SK-N-SH (cell line): ENCODE measurements around the gene HBZ. TPM values are rescaled to one million over a fixed set of nuclear protein-coding genes. Genes with fewer than 3 reads are reported as not detected.

Experiments used
- CTCF ChIA-PET: fragments of 300-600, 350-600 bp; formaldehyde crosslinking; extraction: SDS; loops from one replicate; lab custom pipeline; 2021; lab: Yijun Ruan, JAX
- POLR2A ChIA-PET: fragments of 350-600 bp; sonication (Branson Sonifier 250); formaldehyde crosslinking; extraction: SDS; loops from one replicate; lab custom pipeline; 2020; ENCODE audit warnings: antibody characterized with exemption, inconsistent platforms; lab: Yijun Ruan, JAX
- DNase-seq: peaks from one replicate; pipeline ENCODE4 v3.0.0; 2012
- H2AFZ ChIP-seq: fragments of 200-600 bp; sonication (generic); 2 replicates; pipeline ENCODE4 v1.8.1; 2016; ENCODE audit warnings: antibody characterized with exemption, mild to moderate bottlenecking, low read depth
- H3F3A ChIP-seq: fragments of 200-600 bp; sonication (generic); replicated peaks from 2 replicates; pipeline ENCODE3; 2016; ENCODE audit warnings: antibody characterized with exemption, mild to moderate bottlenecking; ENCODE audit not compliant: insufficient read depth
- H3K27ac ChIP-seq, 2 experiments: fragments of 200-500 bp in 1 of 2; fragments of 200-600 bp in 1 of 2; sonication (Bioruptor generic) in 1 of 2; sonication (generic), shearing (Covaris generic) in 1 of 2; 2 replicates each; pipeline versions ENCODE4 v1.5.1 to v1.6.1; 2014 to 2016; ENCODE audit warnings: low read depth in 2 of 2, inconsistent platforms in 1 of 2, low read length in 1 of 2, mild to moderate bottlenecking in 1 of 2, mixed read lengths in 1 of 2
- H3K27me3 ChIP-seq: fragments of 200-600 bp; sonication (generic), shearing (Covaris generic); 2 replicates; pipeline ENCODE4 v1.6.1; 2016; ENCODE audit warnings: mixed run types; ENCODE audit not compliant: insufficient read depth
- H3K36me3 ChIP-seq, 2 experiments: fragments of 200-500 bp in 1 of 2; fragments of 200-600 bp in 1 of 2; sonication (Bioruptor generic) in 1 of 2; sonication (generic) in 1 of 2; replicated peaks in 1 of 2; 2 replicates each; pipeline versions ENCODE3 to v1.5.1; 2014 to 2016; ENCODE audit warnings: low read length in 1 of 2, mild to moderate bottlenecking in 1 of 2; ENCODE audit not compliant: insufficient read depth in 2 of 2, control insufficient read depth in 1 of 2
- H3K4me1 ChIP-seq, 2 experiments: fragments of 200-500 bp in 1 of 2; fragments of 200-600 bp in 1 of 2; sonication (Bioruptor generic) in 1 of 2; sonication (generic), shearing (Covaris generic) in 1 of 2; 2 replicates each; pipeline versions ENCODE4 v1.5.1 to v1.6.1; 2014 to 2016; ENCODE audit warnings: low read depth in 1 of 2, low read length in 1 of 2, mixed run types in 1 of 2; ENCODE audit not compliant: insufficient read depth in 2 of 2, control insufficient read depth in 1 of 2
- H3K4me2 ChIP-seq: fragments of 200-600 bp; sonication (generic), shearing (Covaris generic); 2 replicates; pipeline ENCODE4 v1.6.1; 2017; ENCODE audit warnings: mixed run types
- H3K4me3 ChIP-seq, 2 experiments: fragments of 200-500 bp in 1 of 2; fragments of 200-600 bp in 1 of 2; sonication (Bioruptor generic) in 1 of 2; sonication (generic), shearing (Covaris generic) in 1 of 2; 2 replicates each; pipeline versions ENCODE4 v1.5.1 to v1.8.1; 2014 to 2016; ENCODE audit warnings: low read depth in 2 of 2, inconsistent platforms in 1 of 2, low read length in 1 of 2, mild to moderate bottlenecking in 1 of 2, mixed read lengths in 1 of 2, moderate library complexity in 1 of 2
- H3K79me2 ChIP-seq: fragments of 200-600 bp; sonication (generic); 2 replicates; pipeline ENCODE4 v1.8.1; 2017; ENCODE audit warnings: mild to moderate bottlenecking; ENCODE audit not compliant: insufficient read depth
- H3K9ac ChIP-seq: fragments of 200-600 bp; sonication (generic); 2 replicates; pipeline ENCODE4 v1.6.1; 2017; ENCODE audit warnings: mixed run types
- H3K9me2 ChIP-seq: fragments of 200-600 bp; sonication (generic); 2 replicates; pipeline ENCODE4 v1.6.1; 2017; ENCODE audit warnings: mixed run types
- H3K9me3 ChIP-seq: fragments of 200-600 bp; sonication (generic); 2 replicates; pipeline ENCODE4 v1.6.1; 2017; ENCODE audit warnings: mixed run types, mild to moderate bottlenecking, moderate library complexity
- H4K20me1 ChIP-seq: fragments of 200-600 bp; sonication (generic); 2 replicates; pipeline ENCODE4 v1.6.1; 2017; ENCODE audit warnings: mild to moderate bottlenecking, mixed run types; ENCODE audit not compliant: insufficient read depth
- CHD2 ChIP-seq: fragments of 150-350 bp; IDR thresholded peaks from 2 replicates; pipeline ENCODE4 v1.6.1; 2018; ENCODE audit warnings: low read length; ENCODE audit not compliant: partially characterized antibody
- EP300 ChIP-seq, 2 experiments: IDR thresholded peaks; 2 replicates each; pipeline versions ENCODE4 v1.4.0 to v1.6.1; 2012; ENCODE audit warnings: borderline replicate concordance in 1 of 2, low read depth in 1 of 2, low read length in 1 of 2
- FOSL2 ChIP-seq: IDR thresholded peaks from 2 replicates; pipeline ENCODE4 v1.4.0; 2012; ENCODE audit warnings: low read depth, mild to moderate bottlenecking, moderate library complexity, borderline replicate concordance
- FOXJ3 ChIP-seq: sonication (generic); formaldehyde crosslinking; IDR thresholded peaks from 2 replicates; pipeline ENCODE4 v1.5.1; 2020; ENCODE audit warnings: mild to moderate bottlenecking, missing genetic modification reagents
- FOXM1 ChIP-seq: IDR thresholded peaks from 2 replicates; pipeline ENCODE4 v1.4.0; 2012; ENCODE audit warnings: low read depth, mild to moderate bottlenecking
- GABPA ChIP-seq: IDR thresholded peaks from 2 replicates; pipeline ENCODE4 v1.4.0; 2012; ENCODE audit warnings: low read depth, mild to moderate bottlenecking
- GATA2 ChIP-seq: sonication (generic); formaldehyde crosslinking; IDR thresholded peaks from 2 replicates; pipeline ENCODE4 v1.5.0; 2020; ENCODE audit warnings: mild to moderate bottlenecking, missing genetic modification reagents
- JUND ChIP-seq: IDR thresholded peaks from 2 replicates; pipeline ENCODE4 v1.4.0; 2012
- MXI1 ChIP-seq: IDR thresholded peaks from 2 replicates; pipeline ENCODE4 v1.6.1; 2012; ENCODE audit warnings: mild to moderate bottlenecking, low read depth, low read length, improper control_type of control experiment
- NRF1 ChIP-seq: IDR thresholded peaks from 2 replicates; pipeline ENCODE4 v1.6.1; 2012; ENCODE audit warnings: low read depth, mild to moderate bottlenecking, low read length
- POLR2AphosphoS5 ChIP-seq: IDR thresholded peaks from 2 replicates; pipeline ENCODE4 v1.6.1; 2012; ENCODE audit warnings: low read depth, low read length
- RFX5 ChIP-seq: IDR thresholded peaks from 2 replicates; pipeline ENCODE4 v1.6.1; 2012; ENCODE audit warnings: mild to moderate bottlenecking, improper control_type of control experiment, low read length
- RXRA ChIP-seq: IDR thresholded peaks from 2 replicates; pipeline ENCODE4 v1.4.0; 2012; ENCODE audit warnings: low read depth, mild to moderate bottlenecking, borderline replicate concordance
- TAF1 ChIP-seq: IDR thresholded peaks from 2 replicates; pipeline ENCODE4 v1.6.1; 2012; ENCODE audit warnings: low read depth, mild to moderate bottlenecking, low read length, moderate library complexity, borderline replicate concordance
- TCF12 ChIP-seq: IDR thresholded peaks from 2 replicates; pipeline ENCODE4 v1.4.0; 2012
- YY1 ChIP-seq: IDR thresholded peaks from 2 replicates; pipeline ENCODE4 v1.4.0; 2012; ENCODE audit warnings: low read depth, mild to moderate bottlenecking
- WGBS: methylation state at CpG from one replicate; pipeline ENCODE4 v1.1.6; 2017; ENCODE audit warnings: low lambda C conversion rate; 5-methylcytosine and 5-hydroxymethylcytosine counted together
- polyA plus RNA-seq, 3 experiments: library from polyadenylated mRNA; depleted of rRNA; stranded (reverse); fragments of >200 nt; gene quantifications; 2 replicates each; pipeline ENCODE4 v1.2.3, GENCODE V29; 2012
- TF ChIP-seq, protein P1 (sequence below): IDR thresholded peaks from 2 replicates; pipeline ENCODE4 v1.6.1; 2012; ENCODE audit warnings: mild to moderate bottlenecking, low read depth, low read length, moderate library complexity
- TF ChIP-seq, protein P2 (sequence below): fragments of 150-350 bp; IDR thresholded peaks from 2 replicates; pipeline ENCODE4 v1.6.1; 2016; ENCODE audit warnings: mild to moderate bottlenecking, low read depth, low read length
- TF ChIP-seq, protein P3 (sequence below): IDR thresholded peaks from 2 replicates; pipeline ENCODE4 v1.4.0; 2012; ENCODE audit warnings: low read depth, borderline replicate concordance
- TF ChIP-seq, protein P4 (sequence below): fragments of 150-350 bp; IDR thresholded peaks from 2 replicates; pipeline ENCODE4 v1.6.1; 2017; ENCODE audit warnings: antibody characterized with exemption, low read length, low read depth, borderline replicate concordance

Gene HBZ
- polyA plus RNA-seq, 1 of the 3 experiments (the other 2 are of a cell fraction), result not detected

DNA sequence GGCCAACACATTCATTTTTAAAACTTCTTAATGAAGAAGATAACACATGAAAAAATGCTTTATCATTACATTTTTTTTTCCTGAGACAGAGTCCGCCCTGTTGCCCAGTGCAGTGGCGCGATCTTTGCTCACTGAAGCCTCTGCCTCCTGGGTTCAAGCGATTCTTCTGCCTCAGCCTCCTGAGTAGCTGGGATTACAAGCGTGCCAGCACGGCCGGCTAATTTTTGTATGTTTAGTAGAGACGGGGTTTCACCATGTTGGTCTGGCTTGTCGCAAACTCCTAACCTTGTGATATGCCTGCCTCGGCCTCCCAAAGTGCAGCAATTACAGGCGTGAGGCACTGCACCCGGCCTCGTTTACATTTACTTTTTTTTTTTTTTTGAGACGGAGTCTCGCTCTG lies 41.0 kb downstream of the HBZ start:
- no peak overlapping the region for H3K27ac ChIP-seq
- CTCF ChIA-PET, result interaction anchor here (1.2 to 4.9 kb wide), 2 partner anchors 12 to 128 kb away, joined by 5 to 44 read pairs; partner anchors contain the start of gene HBQ1
- POLR2A ChIA-PET, result no interaction called here

More for the DNA sequence above, 41.0 kb downstream of the HBZ start:
- Histone ChIP-seq H3F3A (peaks cover 13% of the 10 kb centered on the region), H3K4me3 (no peak overlapping the region), H4K20me1 (peaks cover 9% of the 10 kb centered on the region; the same call in 1 of the 2 replicates), H3K4me1 (no peaks in the 10 kb centered on the region), H3K79me2 (peaks cover 8% of the 10 kb centered on the region; the same call in 1 of the 2 replicates), H3K36me3 (peaks cover 51 to 61% of the 10 kb centered on the region in 2 experiments), H3K9me2 (no peaks in the 10 kb centered on the region), H3K27me3 (no peaks in the 10 kb centered on the region), H2AFZ (no peak overlapping the region), H3K9ac (no peak overlapping the region), H3K9me3 (no peaks in the 10 kb centered on the region), H3K4me2 (no peak overlapping the region)
- WGBS, result 96% methylated on average over 15 of the region's 15 CpGs
- no peak for DNase-seq
- no peak for TF ChIP-seq FOSL2
- TF ChIP-seq NRF1, result no peak
- no peak for TF ChIP-seq JUND
- TF ChIP-seq, protein P1, sequence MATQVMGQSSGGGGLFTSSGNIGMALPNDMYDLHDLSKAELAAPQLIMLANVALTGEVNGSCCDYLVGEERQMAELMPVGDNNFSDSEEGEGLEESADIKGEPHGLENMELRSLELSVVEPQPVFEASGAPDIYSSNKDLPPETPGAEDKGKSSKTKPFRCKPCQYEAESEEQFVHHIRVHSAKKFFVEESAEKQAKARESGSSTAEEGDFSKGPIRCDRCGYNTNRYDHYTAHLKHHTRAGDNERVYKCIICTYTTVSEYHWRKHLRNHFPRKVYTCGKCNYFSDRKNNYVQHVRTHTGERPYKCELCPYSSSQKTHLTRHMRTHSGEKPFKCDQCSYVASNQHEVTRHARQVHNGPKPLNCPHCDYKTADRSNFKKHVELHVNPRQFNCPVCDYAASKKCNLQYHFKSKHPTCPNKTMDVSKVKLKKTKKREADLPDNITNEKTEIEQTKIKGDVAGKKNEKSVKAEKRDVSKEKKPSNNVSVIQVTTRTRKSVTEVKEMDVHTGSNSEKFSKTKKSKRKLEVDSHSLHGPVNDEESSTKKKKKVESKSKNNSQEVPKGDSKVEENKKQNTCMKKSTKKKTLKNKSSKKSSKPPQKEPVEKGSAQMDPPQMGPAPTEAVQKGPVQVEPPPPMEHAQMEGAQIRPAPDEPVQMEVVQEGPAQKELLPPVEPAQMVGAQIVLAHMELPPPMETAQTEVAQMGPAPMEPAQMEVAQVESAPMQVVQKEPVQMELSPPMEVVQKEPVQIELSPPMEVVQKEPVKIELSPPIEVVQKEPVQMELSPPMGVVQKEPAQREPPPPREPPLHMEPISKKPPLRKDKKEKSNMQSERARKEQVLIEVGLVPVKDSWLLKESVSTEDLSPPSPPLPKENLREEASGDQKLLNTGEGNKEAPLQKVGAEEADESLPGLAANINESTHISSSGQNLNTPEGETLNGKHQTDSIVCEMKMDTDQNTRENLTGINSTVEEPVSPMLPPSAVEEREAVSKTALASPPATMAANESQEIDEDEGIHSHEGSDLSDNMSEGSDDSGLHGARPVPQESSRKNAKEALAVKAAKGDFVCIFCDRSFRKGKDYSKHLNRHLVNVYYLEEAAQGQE, result no peak
- no peak for TF ChIP-seq RXRA
- no peak for TF ChIP-seq TAF1
- TF ChIP-seq FOXJ3, result no peak
- no peak for TF ChIP-seq TCF12
- TF ChIP-seq CHD2, result no peak
- TF ChIP-seq GABPA, result no peak
- TF ChIP-seq YY1, result no peak
- TF ChIP-seq MXI1, result no peak
- TF ChIP-seq FOXM1, result no peak
- TF ChIP-seq, protein P2, sequence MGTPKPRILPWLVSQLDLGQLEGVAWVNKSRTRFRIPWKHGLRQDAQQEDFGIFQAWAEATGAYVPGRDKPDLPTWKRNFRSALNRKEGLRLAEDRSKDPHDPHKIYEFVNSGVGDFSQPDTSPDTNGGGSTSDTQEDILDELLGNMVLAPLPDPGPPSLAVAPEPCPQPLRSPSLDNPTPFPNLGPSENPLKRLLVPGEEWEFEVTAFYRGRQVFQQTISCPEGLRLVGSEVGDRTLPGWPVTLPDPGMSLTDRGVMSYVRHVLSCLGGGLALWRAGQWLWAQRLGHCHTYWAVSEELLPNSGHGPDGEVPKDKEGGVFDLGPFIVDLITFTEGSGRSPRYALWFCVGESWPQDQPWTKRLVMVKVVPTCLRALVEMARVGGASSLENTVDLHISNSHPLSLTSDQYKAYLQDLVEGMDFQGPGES, result no peak
- no peak for TF ChIP-seq POLR2AphosphoS5
- TF ChIP-seq, protein P3, sequence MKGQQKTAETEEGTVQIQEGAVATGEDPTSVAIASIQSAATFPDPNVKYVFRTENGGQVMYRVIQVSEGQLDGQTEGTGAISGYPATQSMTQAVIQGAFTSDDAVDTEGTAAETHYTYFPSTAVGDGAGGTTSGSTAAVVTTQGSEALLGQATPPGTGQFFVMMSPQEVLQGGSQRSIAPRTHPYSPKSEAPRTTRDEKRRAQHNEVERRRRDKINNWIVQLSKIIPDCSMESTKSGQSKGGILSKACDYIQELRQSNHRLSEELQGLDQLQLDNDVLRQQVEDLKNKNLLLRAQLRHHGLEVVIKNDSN, result no peak
- TF ChIP-seq RFX5, result no peak
- TF ChIP-seq EP300 (IDR thresholded peaks at IDR 0.05; ENCODE audit: borderline replicate concordance in 1 of 2, low read depth in 1 of 2, low read length in 1 of 2), result no peak
- TF ChIP-seq GATA2 (CRISPR knock-in tag), result no peak
- TF ChIP-seq, protein P4, sequence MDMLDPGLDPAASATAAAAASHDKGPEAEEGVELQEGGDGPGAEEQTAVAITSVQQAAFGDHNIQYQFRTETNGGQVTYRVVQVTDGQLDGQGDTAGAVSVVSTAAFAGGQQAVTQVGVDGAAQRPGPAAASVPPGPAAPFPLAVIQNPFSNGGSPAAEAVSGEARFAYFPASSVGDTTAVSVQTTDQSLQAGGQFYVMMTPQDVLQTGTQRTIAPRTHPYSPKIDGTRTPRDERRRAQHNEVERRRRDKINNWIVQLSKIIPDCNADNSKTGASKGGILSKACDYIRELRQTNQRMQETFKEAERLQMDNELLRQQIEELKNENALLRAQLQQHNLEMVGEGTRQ, result no peak
